NCI-H69 (cell line): ENCODE measurements around the gene LRTM2.

Experiments
- DNase-seq: peaks from one replicate; lab custom pipeline; 2025; lab: John Stamatoyannopoulos, UW

The LRTM2 gene

DNA sequence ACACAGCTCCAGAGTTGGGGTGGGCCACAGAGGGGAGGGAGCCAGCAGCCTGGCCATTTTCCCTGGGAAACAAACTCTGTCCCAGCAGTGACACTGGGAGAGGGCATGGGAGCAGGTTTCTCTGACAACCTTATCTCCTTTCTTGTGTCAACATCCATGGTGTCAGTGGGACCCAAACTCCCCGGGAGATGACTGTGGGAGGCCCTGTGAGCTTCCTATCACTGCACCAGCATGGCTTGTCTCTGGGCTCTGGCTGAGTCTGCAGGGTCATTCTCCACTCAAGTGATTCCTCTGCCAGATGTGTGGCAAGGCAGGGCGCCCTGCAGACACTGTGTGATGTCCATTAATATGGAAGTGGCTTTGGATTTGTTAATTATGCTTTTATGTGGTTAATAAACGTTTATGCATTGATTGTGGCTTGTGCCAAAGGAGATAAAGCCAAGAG, 10.1 kb downstream of the LRTM2 start:
- DNase-seq: peak; percentile 50

DNA sequence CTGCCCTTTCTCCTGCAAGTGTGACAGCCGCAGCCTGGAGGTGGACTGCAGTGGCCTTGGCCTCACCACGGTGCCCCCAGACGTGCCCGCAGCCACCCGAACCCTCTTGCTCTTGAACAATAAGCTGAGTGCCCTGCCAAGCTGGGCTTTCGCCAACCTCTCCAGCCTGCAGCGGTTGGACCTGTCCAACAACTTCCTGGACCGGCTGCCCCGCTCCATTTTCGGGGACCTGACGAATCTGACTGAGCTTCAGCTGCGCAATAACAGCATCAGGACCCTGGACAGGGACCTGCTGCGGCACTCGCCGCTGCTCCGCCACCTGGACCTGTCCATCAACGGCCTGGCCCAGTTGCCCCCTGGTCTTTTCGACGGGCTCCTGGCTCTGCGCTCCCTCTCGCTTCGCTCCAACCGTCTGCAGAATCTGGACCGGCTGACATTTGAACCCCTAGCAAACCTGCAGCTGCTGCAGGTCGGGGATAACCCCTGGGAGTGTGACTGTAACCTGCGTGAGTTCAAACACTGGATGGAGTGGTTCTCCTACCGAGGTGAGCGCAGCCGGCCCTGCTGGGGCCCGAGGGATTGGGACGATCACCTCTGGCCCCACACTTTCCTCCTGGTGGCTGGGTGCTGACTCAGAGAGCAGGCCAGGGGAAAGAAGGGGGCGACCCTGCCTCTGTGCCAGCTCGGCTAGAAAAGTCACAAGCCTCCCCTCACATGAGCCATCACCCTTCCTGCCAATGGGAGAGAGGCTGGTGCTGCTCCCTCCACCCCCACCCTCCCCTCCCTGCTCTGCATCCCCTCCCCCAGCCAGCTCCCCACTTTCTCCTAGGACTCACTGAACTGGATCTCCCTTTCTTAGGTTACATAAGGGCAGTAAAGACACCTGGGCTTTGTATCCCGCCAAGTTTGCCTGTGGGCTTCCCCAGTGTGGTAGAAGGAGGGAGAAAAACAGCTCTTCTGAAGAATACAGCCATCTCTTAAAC, 10.9 kb downstream of the LRTM2 start:
- DNase-seq: no peak

DNA sequence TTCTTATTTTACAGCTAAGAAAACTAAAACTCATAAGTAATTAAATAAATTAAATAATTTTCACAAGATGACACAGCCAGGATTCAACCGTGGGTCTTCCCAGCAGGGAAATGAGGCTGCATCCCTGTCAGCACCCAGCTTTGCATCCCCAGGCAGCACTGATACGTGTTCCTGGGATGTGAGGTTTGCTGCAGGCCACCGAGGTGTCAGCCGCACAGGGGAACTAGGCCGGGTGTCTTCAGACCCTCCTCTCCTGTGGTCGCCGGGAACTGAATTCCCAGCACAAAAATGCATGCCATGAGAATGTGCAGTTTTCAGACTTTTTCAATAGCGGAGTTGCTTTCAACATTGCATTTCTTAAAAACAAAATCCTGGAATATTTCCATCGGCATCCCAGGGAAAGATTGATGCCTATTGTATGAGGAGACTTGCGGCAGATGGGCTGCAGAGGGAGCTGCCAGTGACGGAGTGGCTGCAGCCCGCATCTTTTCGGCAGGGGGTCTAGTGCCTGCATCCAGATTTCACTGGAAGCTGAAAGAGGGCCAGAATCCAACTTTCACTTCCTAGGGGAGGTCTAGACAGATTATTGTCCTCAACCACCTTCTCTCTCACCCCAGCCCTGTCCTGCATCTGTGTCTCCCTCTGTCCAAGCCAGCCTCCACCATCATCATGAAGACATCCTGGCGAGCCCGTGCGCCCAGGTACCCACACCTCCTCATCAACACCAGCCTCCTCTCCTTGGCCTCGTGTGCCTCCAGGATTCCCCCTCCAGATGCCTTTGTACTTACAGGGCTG, 12.6 kb downstream of the LRTM2 start:
- DNase-seq: peak; percentile 70

DNA sequence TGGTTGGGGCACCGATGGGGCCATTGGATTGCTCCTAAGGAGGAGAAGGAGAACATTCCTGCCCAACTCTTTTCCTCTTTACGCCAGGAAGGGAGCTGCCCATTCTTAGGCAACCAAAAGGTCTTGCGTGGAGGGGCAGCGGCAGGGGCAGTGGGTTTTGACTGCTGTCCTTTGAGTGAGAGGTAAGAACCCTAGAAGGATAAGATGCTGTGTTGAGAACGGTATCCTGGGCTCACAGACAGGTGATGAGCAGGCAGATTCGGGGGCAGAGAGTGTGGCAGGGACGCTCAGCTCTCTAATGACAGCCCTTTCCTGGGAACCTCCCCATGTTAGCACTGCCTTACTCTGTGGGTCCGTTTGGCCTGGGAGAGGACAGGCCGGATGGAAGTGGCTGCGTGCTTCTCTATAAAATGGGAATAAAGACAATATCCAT, 13.2 kb downstream of the LRTM2 start:
- no peak for DNase-seq

DNA sequence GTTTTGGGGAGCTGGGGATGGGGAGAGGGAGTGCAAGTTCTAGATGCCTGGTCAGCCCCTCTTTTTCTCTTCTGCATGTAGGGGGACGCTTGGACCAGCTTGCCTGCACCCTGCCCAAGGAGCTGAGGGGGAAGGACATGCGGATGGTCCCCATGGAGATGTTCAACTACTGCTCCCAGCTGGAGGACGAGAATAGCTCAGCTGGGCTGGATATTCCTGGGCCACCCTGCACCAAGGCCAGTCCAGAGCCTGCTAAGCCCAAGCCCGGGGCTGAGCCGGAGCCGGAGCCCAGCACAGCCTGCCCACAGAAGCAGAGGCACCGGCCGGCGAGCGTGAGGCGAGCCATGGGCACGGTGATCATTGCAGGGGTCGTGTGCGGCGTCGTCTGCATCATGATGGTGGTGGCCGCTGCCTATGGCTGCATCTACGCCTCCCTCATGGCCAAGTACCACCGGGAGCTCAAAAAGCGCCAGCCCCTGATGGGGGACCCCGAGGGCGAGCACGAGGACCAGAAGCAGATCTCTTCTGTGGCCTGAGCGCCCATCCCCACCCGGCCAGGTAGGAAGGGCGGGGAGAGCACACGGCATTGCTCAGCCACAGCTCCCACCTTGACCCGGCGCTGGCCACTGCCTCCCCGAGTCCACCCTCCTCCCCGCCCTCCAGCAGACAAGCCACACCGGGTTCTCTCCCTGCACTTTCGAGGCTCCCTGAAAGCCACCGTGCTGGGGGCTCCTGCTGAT, 14.0 kb downstream of the LRTM2 start:
- DNase-seq: no peak

DNA sequence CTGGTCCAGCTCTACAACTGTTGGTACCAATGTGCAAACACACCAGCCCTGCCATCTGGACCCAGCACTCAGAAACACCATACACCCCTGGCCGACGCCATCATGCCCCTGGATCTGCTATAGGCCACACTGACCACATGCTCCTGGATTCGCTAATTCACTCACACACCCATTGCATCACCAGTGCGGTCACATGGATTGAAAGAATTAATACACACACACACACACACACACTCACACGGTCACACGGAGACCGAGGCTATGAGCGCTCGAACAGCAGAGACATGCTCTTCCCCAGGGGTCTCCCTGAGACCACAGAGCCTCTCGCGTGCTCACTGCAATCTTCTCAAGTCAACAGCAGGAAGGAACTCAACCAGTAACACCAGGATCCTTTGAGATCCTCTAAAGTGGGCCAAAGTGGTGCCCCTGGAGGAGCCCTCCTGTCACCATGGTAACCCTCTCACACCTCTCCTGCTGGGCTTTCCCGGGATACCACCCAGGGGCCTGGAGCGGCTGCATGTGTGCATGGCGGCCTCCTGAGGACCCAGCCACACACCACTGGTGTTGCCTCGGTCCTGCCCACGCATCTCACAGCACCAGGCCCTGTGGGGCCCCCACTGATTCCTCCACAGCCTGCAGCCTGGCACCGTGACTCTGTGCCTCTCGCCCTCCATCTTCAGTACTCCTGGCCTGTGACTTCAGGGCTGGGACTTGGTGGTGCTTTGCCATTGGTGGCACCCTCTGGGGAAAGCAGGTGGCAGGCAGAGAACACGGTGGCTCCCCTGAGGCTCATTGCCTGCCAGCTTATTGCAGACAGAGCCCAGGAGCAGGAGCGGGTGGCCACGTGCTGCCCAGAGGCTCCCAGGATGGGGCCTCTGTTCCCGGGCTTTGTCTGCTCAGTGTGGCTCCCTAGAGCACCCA, 15.1 kb downstream of the LRTM2 start:
- DNase-seq: peak; percentile 59

DNA sequence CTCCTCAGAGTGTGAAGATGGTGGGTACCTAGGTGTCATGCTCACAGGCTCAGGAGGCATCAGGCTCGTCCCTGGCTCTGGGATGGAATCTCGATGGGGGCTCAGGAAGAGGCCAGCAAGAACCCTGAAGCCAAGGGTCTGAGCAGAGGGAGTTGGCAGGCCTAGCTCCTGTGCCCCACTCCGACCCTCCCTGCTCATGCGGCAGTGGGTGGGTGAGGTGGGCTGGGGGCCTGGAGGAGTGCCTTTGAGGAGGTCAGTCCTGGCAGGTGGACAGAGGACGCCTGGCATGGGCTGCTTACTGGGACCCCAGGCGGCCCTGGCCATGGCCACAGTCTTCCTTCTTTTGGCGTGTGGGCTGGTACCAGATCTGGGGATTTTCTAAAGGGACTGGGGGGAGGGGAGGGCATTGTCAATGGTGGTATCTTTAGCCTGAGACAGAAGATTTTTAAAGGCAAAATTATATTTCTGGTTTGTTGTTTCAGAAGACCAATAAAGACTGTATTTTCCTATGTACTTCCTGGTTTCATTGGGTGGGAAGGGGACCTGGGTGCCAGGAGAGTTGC, 16.0 kb downstream of the LRTM2 start:
- DNase-seq: no peak

DNA sequence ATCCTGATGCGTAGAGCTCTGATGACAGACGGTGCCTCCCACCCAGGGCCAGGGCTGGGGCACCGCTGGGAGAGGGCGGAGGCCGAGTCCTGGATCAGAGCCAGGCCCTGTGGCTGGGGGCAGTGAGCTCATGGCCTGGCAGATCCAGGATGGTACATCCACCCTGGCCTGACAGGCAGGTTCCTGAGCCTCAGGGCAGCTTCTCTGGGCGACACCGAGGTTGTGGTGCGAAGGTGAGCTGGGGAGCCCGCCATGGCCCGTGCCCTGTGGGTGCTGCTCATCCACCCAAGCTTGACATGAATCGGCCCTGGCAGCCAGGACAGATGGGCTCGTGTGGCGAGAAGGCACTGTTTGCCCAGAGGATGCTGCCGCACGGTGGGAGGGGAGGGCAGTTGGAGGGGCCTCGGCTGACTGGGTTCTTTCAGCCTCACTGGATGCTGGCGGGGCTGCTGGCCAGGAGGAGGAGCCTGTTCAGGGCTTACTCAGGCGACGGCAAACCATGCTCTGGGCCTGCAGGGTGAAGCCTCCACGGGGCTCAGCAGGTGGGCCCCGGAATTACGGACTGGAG, 16.6 kb downstream of the LRTM2 start:
- peak; percentile 98 for DNase-seq

DNA sequence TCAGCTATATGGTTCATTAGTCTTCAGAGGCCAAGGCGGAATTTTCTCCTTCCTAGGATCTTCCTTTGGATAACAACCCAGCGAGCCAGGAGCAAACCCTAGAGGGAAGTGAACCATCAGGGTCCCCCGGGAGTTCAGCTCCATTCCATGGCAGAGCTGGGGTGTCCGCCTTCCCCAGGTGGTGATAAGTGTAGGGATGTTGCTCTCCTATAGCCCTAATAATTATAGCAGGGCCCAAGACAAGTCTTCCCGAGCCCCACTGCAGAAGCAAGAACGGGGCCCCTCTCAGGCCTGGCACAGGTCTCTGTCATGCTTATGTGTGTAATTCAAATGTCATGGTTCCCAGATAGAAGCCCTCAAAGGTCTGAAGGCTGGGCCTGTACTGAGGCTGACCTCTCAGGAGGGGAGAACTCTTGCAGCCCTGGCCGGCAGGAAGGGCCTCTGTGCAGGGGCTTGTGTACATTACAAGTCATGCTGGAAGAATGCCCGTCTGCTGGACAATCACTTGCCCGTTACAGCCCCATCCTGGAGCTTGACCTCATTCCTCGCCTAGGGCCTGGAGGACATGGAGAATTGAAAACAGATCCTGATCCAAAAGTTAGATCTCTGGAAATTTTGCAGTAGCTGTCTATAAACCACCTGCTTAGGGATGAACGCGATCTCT, 17.3 kb downstream of the LRTM2 start:
- peak; percentile 47 for DNase-seq

DNA sequence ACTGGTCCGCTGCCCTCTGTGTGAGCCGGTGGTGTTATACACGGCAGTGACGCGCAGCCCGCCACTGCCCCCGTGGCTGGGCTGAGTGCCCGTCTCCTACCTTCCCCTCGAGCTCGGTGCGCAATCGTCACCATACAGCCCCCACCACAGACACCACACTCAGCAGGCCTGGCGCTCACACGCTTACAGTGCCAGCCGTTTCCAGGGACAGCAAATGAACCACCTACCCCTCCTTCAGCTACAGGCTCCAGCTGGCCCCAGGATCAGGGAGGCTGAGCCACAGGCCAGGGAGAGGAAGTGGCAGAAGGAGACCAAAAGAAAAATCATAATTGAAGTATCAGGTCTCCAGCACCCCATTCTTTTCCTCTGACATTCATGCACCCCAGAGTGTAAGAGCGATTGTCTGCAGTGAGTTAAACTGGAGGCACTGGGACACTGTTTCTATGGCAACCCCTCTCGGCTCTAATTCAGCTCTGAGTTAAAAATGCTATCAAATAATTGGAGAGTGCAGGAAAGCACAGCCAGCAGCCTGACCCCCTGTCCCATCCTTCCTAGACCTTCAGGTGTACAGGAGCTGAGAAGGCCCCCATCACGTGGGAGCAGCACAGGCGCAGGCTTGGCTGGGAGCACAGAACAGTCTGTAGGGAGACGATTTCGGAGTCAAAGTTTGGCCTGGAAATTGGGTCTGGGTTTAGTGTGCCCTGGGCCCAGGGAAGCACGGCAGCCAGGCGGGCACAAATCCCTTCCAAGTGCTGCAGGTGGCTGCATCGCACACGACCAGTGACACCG, 18.0 kb downstream of the LRTM2 start:
- peak; percentile 48 for DNase-seq

DNA sequence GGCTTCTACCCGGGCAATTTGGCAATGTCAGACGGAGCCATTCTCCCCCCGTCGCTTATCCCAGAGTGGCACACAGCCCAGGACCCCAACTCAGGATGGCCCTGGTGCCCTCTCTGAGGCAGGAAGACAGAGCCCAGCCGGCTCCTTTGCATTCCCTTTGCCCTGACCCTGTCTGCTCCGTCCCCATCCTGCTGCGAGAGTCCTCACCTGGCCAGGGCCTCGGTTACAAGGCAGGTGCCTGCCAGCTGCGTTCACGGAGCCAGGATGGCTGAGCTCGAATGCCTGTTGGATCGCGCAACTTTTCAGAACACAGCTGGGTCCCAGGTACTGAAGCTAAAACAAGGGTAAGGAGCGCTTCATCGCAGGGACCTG, 18.6 kb downstream of the LRTM2 start:
- no peak for DNase-seq

DNA sequence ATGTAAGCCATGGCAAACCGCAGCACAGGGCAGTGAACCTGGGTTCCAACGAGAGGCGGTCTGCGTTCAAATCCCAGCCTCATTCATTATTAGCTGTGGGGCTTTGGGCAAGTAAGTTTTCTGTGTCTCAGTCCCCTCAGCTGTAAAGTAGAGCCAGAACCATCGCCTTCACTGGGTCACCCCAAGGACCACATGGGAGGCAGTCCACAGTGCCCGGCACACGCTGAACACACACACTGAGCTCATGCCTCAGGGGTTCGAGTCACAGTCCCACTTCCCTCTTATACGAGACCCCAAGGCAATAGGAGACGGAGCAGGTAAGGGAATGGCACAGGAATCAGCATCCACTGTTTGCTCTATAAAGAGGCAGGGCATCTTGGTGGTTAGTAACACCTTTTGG, 19.1 kb downstream of the LRTM2 start:
- DNase-seq: no peak

DNA sequence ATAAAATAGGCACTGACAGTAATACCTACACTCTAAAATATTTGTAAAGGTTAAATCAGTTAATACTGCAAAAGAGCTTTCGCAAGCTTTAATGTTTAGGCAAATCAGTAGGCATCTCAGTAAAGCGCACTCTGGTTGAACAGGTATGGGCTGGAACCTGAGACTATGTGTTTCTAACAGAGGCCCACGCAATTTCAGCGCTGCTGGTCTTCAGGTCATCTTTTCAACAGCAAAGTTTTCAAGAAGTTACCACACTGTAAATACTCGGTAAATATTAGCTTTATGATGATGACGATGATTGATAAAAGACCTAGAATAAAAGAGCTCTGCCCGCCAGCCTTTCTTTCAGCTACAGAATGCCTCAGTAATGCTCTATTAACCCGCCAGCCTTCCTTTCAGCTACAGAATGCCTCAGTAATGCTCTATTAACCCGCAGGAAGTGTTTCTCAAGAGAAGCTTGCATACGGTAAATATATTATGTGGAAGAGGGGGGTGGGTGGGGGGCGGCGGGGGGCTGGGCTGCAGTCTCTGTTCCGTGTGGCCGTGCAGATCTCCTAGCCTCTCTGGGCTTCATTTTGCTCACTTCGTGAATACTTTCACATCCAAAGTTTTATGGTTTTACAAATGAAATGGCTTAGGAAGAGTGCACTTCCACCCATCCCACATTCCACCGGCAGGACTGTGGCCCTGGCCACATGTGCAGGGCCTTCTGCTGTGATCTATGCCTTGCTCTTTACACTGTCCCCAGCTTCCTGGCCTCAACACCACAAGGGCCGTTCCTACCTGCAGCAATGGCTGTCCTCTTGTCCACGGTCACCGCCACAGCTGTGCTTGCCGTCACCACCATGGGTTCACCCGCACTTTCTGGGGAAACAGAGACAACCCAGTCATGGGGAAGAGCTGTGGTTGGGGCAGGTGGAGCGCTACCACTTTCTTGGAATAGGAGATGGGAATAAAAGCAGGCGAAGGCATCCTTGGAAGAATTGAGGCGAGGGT, 19.9 kb downstream of the LRTM2 start:
- peak; percentile 91 for DNase-seq

DNA sequence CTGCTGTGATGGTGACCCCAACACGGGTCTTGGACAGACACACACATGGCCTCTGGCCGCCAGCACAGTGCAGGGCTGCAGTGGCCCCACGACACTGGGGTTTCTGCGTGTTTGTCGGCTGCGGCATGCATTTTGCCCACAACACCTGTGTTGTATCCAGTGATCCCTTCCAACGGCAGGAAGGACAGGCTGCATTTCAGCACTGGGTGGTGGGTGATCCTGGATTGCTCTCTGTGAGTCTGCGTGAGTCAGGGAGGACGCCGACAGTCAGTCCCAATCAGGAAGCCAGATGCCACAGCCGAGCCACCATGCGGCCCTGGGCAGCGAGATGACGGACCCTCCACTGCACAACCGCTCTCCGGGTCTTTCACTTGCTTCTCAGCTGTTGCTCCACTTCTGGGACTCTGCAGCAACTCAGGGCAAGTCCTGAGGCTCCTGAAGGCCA, 20.6 kb downstream of the LRTM2 start:
- no peak for DNase-seq

DNA sequence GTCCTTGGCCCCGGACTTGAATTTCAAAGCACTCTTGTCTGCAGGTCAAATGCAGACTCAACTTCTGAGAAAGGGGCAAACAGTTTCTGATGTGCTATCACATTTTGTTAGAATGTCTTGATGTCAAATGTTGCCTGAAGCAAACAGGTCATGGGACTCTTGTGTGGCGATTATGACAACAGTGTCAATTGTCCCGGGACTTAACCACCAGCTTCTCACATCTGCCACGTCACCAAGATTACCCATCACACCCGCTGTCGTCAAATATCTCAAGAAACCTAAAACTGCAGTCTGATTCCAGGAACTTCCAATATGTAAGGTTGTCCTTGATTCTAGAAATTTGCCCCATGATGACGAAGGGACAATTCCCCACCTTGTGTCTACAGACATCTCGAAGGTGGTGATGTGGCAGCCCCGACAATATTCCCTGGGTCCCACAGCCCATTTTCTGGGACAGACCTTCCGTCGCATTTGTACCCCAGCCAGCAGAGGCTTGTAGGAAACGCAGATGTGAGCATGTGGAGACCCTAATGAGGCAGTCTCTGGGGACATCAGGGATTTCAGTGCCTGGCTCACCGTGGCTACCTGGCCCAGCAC, 21.3 kb downstream of the LRTM2 start:
- DNase-seq: peak; percentile 24

DNA sequence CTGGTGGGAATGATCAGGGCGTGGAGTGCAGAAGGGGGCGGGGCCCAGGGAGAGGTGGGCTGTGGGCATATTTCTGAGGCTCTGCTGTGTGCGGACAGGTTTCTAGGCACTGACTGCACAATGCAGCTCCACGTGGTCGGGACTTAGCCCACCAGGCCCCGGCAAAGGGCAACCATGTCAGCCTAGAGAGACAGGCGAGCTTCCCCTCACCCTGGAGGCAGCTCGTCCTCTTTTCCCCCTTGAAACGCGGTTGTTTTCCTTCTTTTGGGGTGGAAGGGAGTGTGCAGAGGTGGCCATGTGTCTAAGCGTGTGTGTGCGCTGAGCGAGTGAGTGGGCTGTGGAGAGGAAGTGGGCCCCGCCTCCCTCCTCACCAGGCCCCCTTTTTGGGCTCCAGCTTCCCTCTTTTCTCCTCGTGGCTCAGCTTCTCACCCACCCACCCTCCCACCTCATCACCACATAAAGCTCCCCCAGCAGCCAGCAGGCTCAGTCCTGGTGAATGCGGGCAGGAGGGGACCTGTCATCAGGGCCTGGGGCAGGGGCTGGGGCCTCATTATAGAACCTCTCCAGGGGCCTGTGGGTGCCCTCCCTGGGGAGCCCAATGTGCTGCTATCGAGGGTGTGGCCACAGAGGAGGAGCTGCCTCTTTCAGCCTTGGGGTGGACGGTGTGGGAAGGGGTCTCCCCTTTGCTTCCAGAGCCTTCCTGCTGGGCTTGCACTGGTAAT, 22.0 kb downstream of the LRTM2 start:
- DNase-seq: no peak
